Stimulated activated CD4-positive, alpha-beta T cell treated with anti-CD3 and anti-CD28 coated beads, Interleukin-1b, Interleukin-23, amount 100 ng/mL, for 4 hours (primary cell): ENCODE results near the gene RHBDD1.

Source experiments
- DNase-seq, 2 donors: peaks; one replicate each; pipeline ENCODE4 v3.0.0-alpha.2; 2020; ENCODE audit warnings: low read depth in 2 of 2

The RHBDD1 gene

GRCh38 chr2:226983895-226984749 lies 148.3 kb downstream of the RHBDD1 start:
- DNase-seq: no peak

GRCh38 chr2:226984750-226985582 lies 149.1 kb downstream of the RHBDD1 start:
- DNase-seq: no peak

- DNase-seq: no peak
These were observed 149.7 kb downstream of the RHBDD1 start for GRCh38 chr2:226985583-226985946.

- no peak for DNase-seq
These were observed 155.8 kb downstream of the RHBDD1 start for GRCh38 chr2:226991663-226992062.

GRCh38 chr2:226993171-226993570 lies 157.3 kb downstream of the RHBDD1 start:
- DNase-seq: no peak

GRCh38 chr2:226994775-226995174 lies 158.9 kb downstream of the RHBDD1 start:
- DNase-seq: no peak

- DNase-seq: no peak
These were observed 159.8 kb downstream of the RHBDD1 start for GRCh38 chr2:226995625-226996041.

GRCh38 chr2:226999661-227000060 lies 163.8 kb downstream of the RHBDD1 start:
- DNase-seq: no peak

- no peak for DNase-seq
These were observed 164.3 kb downstream of the RHBDD1 start for GRCh38 chr2:227000123-227000522.

GRCh38 chr2:227004482-227004881 lies 168.6 kb downstream of the RHBDD1 start:
- DNase-seq: no peak

GRCh38 chr2:227006189-227006897 lies 170.5 kb downstream of the RHBDD1 start:
- no peak for DNase-seq

- no peak for DNase-seq
These were observed 171.3 kb downstream of the RHBDD1 start for GRCh38 chr2:227007148-227007547.

GRCh38 chr2:227007940-227008339 lies 172.1 kb downstream of the RHBDD1 start:
- no peak for DNase-seq

GRCh38 chr2:227010433-227010832 lies 174.6 kb downstream of the RHBDD1 start:
- DNase-seq: no peak

GRCh38 chr2:227013330-227013729 lies 177.5 kb downstream of the RHBDD1 start:
- DNase-seq: no peak

GRCh38 chr2:227013881-227014280 lies 178.0 kb downstream of the RHBDD1 start:
- DNase-seq: no peak

GRCh38 chr2:227016894-227017293 lies 181.0 kb downstream of the RHBDD1 start:
- no peak for DNase-seq

GRCh38 chr2:227020416-227020815 lies 184.6 kb downstream of the RHBDD1 start:
- DNase-seq: no peak

GRCh38 chr2:227022608-227023007 lies 186.8 kb downstream of the RHBDD1 start:
- DNase-seq: no peak

GRCh38 chr2:227025510-227025909 lies 189.7 kb downstream of the RHBDD1 start:
- DNase-seq: no peak

- DNase-seq: no peak
These were observed 193.7 kb downstream of the RHBDD1 start for GRCh38 chr2:227029426-227030105.

- DNase-seq: no peak
These were observed 194.9 kb downstream of the RHBDD1 start for GRCh38 chr2:227030789-227031188.
